Large intestine (tissue), 3 donors: Measurements from ENCODE around the gene WNT11. TPM values are rescaled to one million over a fixed set of nuclear protein-coding genes. Genes with fewer than 3 reads are reported as not detected.

Experiments
- DNase-seq, 2 donors: peaks; one replicate each; pipeline versions ENCODE4 v3.0.0 to v3.0.0-alpha.2; 2013
- H3K27ac ChIP-seq: one replicate; pipeline ENCODE4 v1.5.1; 2013; ENCODE audit warnings: low read length
- H3K27me3 ChIP-seq: 2 replicates; pipeline ENCODE4 v1.6.1; 2013; ENCODE audit warnings: low read length; ENCODE audit not compliant: control insufficient read depth, insufficient read depth
- H3K36me3 ChIP-seq: 2 replicates; pipeline ENCODE4 v1.6.1; 2013; ENCODE audit warnings: low read length; ENCODE audit not compliant: control insufficient read depth, insufficient read depth
- H3K4me1 ChIP-seq: one replicate; pipeline ENCODE4 v1.6.1; 2013; ENCODE audit warnings: low read length; ENCODE audit not compliant: control insufficient read depth, insufficient read depth
- H3K4me3 ChIP-seq: one replicate; pipeline ENCODE4 v1.5.1; 2013; ENCODE audit warnings: low read length
- H3K9me3 ChIP-seq: one replicate; pipeline ENCODE4 v1.6.1; 2013; ENCODE audit warnings: mild to moderate bottlenecking, low read depth, low read length, moderate library complexity; ENCODE audit not compliant: control insufficient read depth
- WGBS: methylation state at CpG from one replicate; pipeline ENCODE4 v1.1.5; 2013; ENCODE audit warnings: low lambda C conversion rate; ENCODE audit not compliant: insufficient coverage; 5-methylcytosine and 5-hydroxymethylcytosine counted together
- polyA plus RNA-seq: library from polyadenylated mRNA; unstranded; fragments of 120-200 nt; gene quantifications from one replicate; pipeline ENCODE4 v1.2.1, GENCODE V29; 2013

Gene WNT11
- polyA plus RNA-seq, 1 donor: 14.4 TPM

GRCh38 chr11:76239483-76240160, 33.3 kb upstream of the WNT11 start:
- no peaks in the 10 kb centered on the region for H3K9me3 ChIP-seq
- DNase-seq: peak in 1 of 2 donors; percentile 30
- H3K4me3 ChIP-seq: no peak overlapping the region
- no peaks in the 10 kb centered on the region for H3K36me3 ChIP-seq
- peaks cover 9% of the 10 kb centered on the region for H3K4me1 ChIP-seq
- no peak overlapping the region for H3K27ac ChIP-seq
- 80% methylated on average over 2 of the region's 11 CpGs for WGBS
- H3K27me3 ChIP-seq: peaks cover 7% of the 10 kb centered on the region

- H3K9me3 ChIP-seq: no peaks in the 10 kb centered on the region
- H3K36me3 ChIP-seq: no peaks in the 10 kb centered on the region
- no peak overlapping the region for H3K4me3 ChIP-seq
- H3K27ac ChIP-seq: no peak overlapping the region
- DNase-seq: peak in 1 of 2 donors; percentile 69
- H3K27me3 ChIP-seq: peaks cover 7% of the 10 kb centered on the region
- WGBS: no CpG with 5 or more reads among the region's 6 CpGs
- peaks cover 20% of the 10 kb centered on the region for H3K4me1 ChIP-seq
Measured at GRCh38 chr11:76238551-76238950, 32.2 kb upstream of the WNT11 start.

GRCh38 chr11:76237914-76238313, 31.6 kb upstream of the WNT11 start:
- Histone ChIP-seq H3K4me3 (no peak overlapping the region), H3K9me3 (no peaks in the 10 kb centered on the region), H3K27ac (no peak overlapping the region), H3K36me3 (no peaks in the 10 kb centered on the region), H3K4me1 (peaks cover 21% of the 10 kb centered on the region), H3K27me3 (peaks cover 3% of the 10 kb centered on the region)
- DNase-seq: peak in 1 of 2 donors; percentile 26

- no peak for DNase-seq
- Histone ChIP-seq H3K27ac (no peak overlapping the region), H3K4me3 (no peak overlapping the region), H3K36me3 (no peaks in the 10 kb centered on the region), H3K9me3 (no peaks in the 10 kb centered on the region), H3K27me3 (no peaks in the 10 kb centered on the region), H3K4me1 (peaks cover 24% of the 10 kb centered on the region)
- WGBS: 100% methylated on average over 2 of the region's 8 CpGs
Measured at GRCh38 chr11:76237000-76237649, 30.8 kb upstream of the WNT11 start.

- H3K9me3 ChIP-seq: no peaks in the 10 kb centered on the region
- H3K27ac ChIP-seq: peak overlapping the region; percentile 64
- H3K27me3 ChIP-seq: no peaks in the 10 kb centered on the region
- WGBS: no CpG with 5 or more reads among the region's 44 CpGs
- no peaks in the 10 kb centered on the region for H3K36me3 ChIP-seq
- peak overlapping the region; percentile 72 for H3K4me3 ChIP-seq
- DNase-seq: peak in 1 of 2 donors; percentile 81
- peaks cover 32% of the 10 kb centered on the region for H3K4me1 ChIP-seq
Measured at GRCh38 chr11:76236092-76236999, 30.0 kb upstream of the WNT11 start.

GRCh38 chr11:76235233-76236091, 29.2 kb upstream of the WNT11 start:
- Histone ChIP-seq H3K36me3 (no peaks in the 10 kb centered on the region), H3K9me3 (no peaks in the 10 kb centered on the region), H3K4me1 (peaks cover 35% of the 10 kb centered on the region), H3K27me3 (no peaks in the 10 kb centered on the region), H3K27ac (peak overlapping the region; percentile 64), H3K4me3 (peak overlapping the region; percentile 72)
- peak; percentile 92 to 93 for DNase-seq
- WGBS: no CpG with 5 or more reads among the region's 65 CpGs

GRCh38 chr11:76234416-76235232, 28.3 kb upstream of the WNT11 start:
- Histone ChIP-seq H3K36me3 (no peaks in the 10 kb centered on the region), H3K4me1 (peaks cover 35% of the 10 kb centered on the region), H3K4me3 (peak overlapping the region; percentile 72), H3K9me3 (no peaks in the 10 kb centered on the region), H3K27me3 (no peaks in the 10 kb centered on the region), H3K27ac (peak overlapping the region; percentile 64)
- peak in 1 of 2 donors; percentile 26 for DNase-seq
- 67% methylated on average over 1 of the region's 38 CpGs for WGBS

GRCh38 chr11:76234021-76234415, 27.7 kb upstream of the WNT11 start:
- H3K4me3 ChIP-seq: no peak overlapping the region
- no peaks in the 10 kb centered on the region for H3K36me3 ChIP-seq
- WGBS: 80% methylated on average over 2 of the region's 8 CpGs
- no peaks in the 10 kb centered on the region for H3K9me3 ChIP-seq
- H3K27me3 ChIP-seq: no peaks in the 10 kb centered on the region
- DNase-seq: peak in 1 of 2 donors; percentile 33
- H3K4me1 ChIP-seq: peaks cover 40% of the 10 kb centered on the region
- H3K27ac ChIP-seq: peak overlapping the region; percentile 22

GRCh38 chr11:76233196-76233921, 27.1 kb upstream of the WNT11 start:
- Histone ChIP-seq H3K27ac (no peak overlapping the region), H3K4me3 (no peak overlapping the region), H3K4me1 (peaks cover 42% of the 10 kb centered on the region), H3K36me3 (no peaks in the 10 kb centered on the region), H3K27me3 (no peaks in the 10 kb centered on the region), H3K9me3 (no peaks in the 10 kb centered on the region)
- WGBS: no CpG with 5 or more reads among the region's 9 CpGs
- no peak for DNase-seq
